BE2C (cell line): ENCODE results near the gene PDE8B.

Experiments used
- DNase-seq: peaks from one replicate; pipeline ENCODE4 v3.0.0-alpha.2; 2020
- H3K27me3 ChIP-seq: fragments of 250-450 bp; sonication (Bioruptor Pico); 2 replicates; pipeline ENCODE4 v1.5.1; 2020; ENCODE audit warnings: mild to moderate bottlenecking
- H3K36me3 ChIP-seq: fragments of 250-450 bp; sonication (Bioruptor Pico); 2 replicates; pipeline ENCODE4 v1.5.1; 2020; ENCODE audit warnings: mild to moderate bottlenecking
- H3K4me1 ChIP-seq: fragments of 250-450 bp; sonication (Bioruptor Pico); 2 replicates; pipeline ENCODE4 v1.5.1; 2020
- H3K4me3 ChIP-seq: 2 replicates; pipeline ENCODE4 v1.5.1; 2011; ENCODE audit warnings: low read depth, low read length
- H3K9me3 ChIP-seq: fragments of 250-450 bp; sonication (Bioruptor Pico); 2 replicates; pipeline ENCODE4 v1.5.1; 2020
- TF ChIP-seq, protein P1 (sequence below): IDR thresholded peaks from 2 replicates; pipeline ENCODE4 v1.5.1; 2012; ENCODE audit warnings: mild to moderate bottlenecking, low read depth, low read length

The PDE8B gene

GRCh38 chr5:77328930-77329647 lies 118.6 kb downstream of the PDE8B start:
- no peaks in the 10 kb centered on the region for H3K9me3 ChIP-seq
- no peak for DNase-seq
- H3K4me3 ChIP-seq = no peak overlapping the region
- no peaks in the 10 kb centered on the region for H3K36me3 ChIP-seq
- TF ChIP-seq, protein P1, sequence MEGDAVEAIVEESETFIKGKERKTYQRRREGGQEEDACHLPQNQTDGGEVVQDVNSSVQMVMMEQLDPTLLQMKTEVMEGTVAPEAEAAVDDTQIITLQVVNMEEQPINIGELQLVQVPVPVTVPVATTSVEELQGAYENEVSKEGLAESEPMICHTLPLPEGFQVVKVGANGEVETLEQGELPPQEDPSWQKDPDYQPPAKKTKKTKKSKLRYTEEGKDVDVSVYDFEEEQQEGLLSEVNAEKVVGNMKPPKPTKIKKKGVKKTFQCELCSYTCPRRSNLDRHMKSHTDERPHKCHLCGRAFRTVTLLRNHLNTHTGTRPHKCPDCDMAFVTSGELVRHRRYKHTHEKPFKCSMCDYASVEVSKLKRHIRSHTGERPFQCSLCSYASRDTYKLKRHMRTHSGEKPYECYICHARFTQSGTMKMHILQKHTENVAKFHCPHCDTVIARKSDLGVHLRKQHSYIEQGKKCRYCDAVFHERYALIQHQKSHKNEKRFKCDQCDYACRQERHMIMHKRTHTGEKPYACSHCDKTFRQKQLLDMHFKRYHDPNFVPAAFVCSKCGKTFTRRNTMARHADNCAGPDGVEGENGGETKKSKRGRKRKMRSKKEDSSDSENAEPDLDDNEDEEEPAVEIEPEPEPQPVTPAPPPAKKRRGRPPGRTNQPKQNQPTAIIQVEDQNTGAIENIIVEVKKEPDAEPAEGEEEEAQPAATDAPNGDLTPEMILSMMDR = no peak
- H3K4me1 ChIP-seq = peaks cover 7% of the 10 kb centered on the region
- no peaks in the 10 kb centered on the region for H3K27me3 ChIP-seq

DNA sequence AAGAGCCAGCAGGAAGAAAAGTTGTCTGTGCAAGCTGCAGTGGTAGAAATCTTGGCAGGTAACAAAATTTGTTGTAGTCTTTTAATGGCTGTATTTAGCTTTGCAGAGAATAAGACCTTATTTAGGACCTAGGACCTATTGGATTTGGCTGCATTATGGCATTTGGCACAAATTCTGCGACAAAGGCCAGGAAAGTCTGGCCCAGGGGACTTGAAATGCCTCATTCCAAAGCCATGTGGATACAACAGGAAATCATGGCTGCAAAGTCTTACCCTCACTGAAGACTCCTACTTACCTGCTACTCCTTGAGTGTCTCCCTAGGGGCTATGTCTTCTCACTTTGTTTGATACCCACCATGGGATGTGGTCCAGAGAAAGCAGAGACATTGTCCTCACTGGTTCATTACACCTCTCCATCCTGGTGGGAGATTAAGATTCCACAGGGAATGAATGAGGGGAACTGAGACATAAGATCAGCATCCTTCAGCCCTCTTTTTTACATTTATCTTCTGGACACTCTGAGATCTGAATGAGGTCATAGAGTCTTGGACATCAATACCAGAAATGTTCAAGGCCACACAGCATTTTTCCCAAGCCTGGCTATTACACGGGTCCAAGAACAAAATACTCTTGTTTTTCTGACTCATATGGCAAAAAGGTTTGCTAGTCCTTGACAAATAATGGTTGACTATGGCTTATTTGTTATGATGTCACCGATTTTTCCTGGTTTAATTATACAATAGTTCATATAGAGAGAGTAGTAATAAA lies 119.4 kb downstream of the PDE8B start:
- no peaks in the 10 kb centered on the region for H3K27me3 ChIP-seq
- DNase-seq = no peak
- TF ChIP-seq, protein P1 = no peak
- H3K4me3 ChIP-seq = no peak overlapping the region
- no peaks in the 10 kb centered on the region for H3K36me3 ChIP-seq
- H3K4me1 ChIP-seq = peaks cover 7% of the 10 kb centered on the region
- no peaks in the 10 kb centered on the region for H3K9me3 ChIP-seq

DNA sequence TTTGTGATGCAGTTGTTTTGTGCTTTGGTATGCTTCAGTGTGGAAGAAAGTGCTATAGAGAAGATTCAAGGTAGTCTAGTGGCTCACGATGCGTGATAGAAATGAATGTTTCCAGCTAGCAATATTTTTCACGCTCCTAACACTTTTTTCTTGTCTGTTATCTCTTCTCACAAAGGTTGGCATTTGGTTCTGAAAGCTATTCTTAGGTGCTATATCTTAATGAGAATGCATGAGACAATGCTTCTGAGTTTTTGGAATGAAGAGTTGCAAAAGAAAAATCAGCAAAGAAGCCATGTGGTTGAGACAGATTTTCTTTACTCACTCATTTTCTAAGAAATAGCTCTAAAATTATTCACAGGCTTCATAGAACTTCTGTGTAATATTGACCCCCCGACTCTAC lies 122.6 kb downstream of the PDE8B start:
- Histone ChIP-seq H3K4me1 (peaks cover 21% of the 10 kb centered on the region), H3K4me3 (no peak overlapping the region), H3K27me3 (no peaks in the 10 kb centered on the region), H3K36me3 (no peaks in the 10 kb centered on the region), H3K9me3 (no peaks in the 10 kb centered on the region)
- TF ChIP-seq, protein P1 = no peak
- no peak for DNase-seq

GRCh38 chr5:77333451-77334123 lies 123.1 kb downstream of the PDE8B start:
- peak; percentile 34 for DNase-seq
- Histone ChIP-seq H3K4me3 (no peak overlapping the region), H3K36me3 (no peaks in the 10 kb centered on the region), H3K27me3 (no peaks in the 10 kb centered on the region), H3K4me1 (peaks cover 25% of the 10 kb centered on the region), H3K9me3 (no peaks in the 10 kb centered on the region)
- TF ChIP-seq, protein P1 = no peak

- Histone ChIP-seq H3K36me3 (no peaks in the 10 kb centered on the region), H3K27me3 (no peaks in the 10 kb centered on the region), H3K9me3 (no peaks in the 10 kb centered on the region), H3K4me1 (peaks cover 32% of the 10 kb centered on the region), H3K4me3 (peak overlapping the region; percentile 17; the same call in 1 of the 2 replicates)
- DNase-seq = peak; percentile 42
- TF ChIP-seq, protein P1 = no peak
Measured at GRCh38 chr5:77337246-77337645, 126.8 kb downstream of the PDE8B start.
